ENCODE data around the gene LPAR1. TPM values are rescaled to one million over a fixed set of nuclear protein-coding genes. Genes with fewer than 3 reads are reported as not detected.

LPAR1 gene
- total and polyA plus RNA-seq, 9 of the 15 experiments (the other 6 are each of a cell fraction or from before 2014, with no cell fraction given), result 0.13 TPM; not detected in 8

DNA sequence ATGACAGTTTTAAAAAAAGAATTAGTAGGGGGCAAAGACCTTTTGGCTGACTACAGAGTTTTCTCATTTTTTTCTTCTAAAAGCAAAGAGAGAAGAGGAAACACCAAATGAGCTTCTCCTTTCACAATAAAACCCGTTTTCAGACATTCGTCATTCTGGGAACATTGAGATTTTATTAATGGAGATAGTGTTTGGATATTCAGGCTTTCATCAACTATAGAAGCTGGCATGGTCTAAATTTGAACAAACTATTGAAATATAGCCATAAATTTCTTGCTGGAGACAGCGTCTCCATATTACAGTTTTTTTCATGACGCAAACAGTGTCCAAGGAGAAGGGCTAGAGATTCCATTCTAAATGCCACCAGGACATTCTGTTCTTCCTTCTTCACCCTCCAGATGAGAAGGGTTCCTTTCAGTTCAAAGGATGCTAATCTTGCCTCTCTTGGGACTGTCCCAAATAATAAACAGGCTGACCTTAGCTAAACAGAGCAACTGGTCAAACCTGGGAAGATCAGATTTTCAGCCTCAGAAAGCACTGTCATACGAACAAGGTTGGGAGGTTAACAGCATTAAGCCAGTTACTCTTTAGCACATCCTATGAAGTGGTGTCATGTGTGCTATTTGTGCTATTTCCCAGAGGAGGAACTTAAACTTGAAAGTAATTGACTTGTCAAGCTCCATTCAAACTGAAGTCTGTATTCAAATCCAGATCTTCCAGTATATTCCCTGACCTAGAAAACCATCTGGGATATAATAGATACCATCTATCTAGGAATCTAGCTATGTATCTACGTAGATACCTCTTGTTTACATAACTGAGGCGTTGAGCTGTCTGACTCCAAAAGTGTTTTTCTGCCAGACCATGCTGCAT lies 125.6 kb downstream of the LPAR1 start:
- no peak for FAIRE-seq
- ChIA-PET CTCF (ENCODE audit: low intra/inter-chr PET ratio) (no interaction called here), POLR2A (no interaction called here)
- H3K79me2 ChIP-seq (ENCODE audit: control insufficient read depth, insufficient read depth, low read length), result no peaks in the 10 kb centered on the region
- no peaks in the 10 kb centered on the region for H4K20me1 ChIP-seq (replicated peaks; ENCODE audit: control insufficient read depth, insufficient read depth, low read length)
- H3K27ac ChIP-seq (ENCODE audit: extremely low read depth, low read depth, low read length), result no peak overlapping the region
- TF ChIP-seq ETV6 (IDR thresholded peaks at IDR 0.05; ENCODE audit: borderline replicate concordance in 1 of 2, low read depth in 2 of 2, low read length in 1 of 2) (no peak), ETV6 (CRISPR knock-in tag; IDR thresholded peaks at IDR 0.05; ENCODE audit: borderline replicate concordance) (no peak), ELF2 (CRISPR knock-in tag; IDR thresholded peaks at IDR 0.05) (no peak)
- H2AFZ ChIP-seq (ENCODE audit: low read depth, low read length), result no peak overlapping the region
- no TSS peak for BruUV-seq (replicated peaks)
- H3K27me3 ChIP-seq (ENCODE audit: control insufficient read depth in 2 of 2, insufficient read depth in 2 of 2, low read length in 2 of 2), result no peaks in the 10 kb centered on the region
- in situ Hi-C loops (cut with MboI) (no loop called here), intact Hi-C loops (cut with micrococcal nuclease) (no loop called here)
- DNase-seq (ENCODE audit: extremely low read depth in 1 of 4, low spot score in 3 of 4), result no peak
- 2% methylated on average over 7 of the region's 7 CpGs for WGBS (ENCODE audit: insufficient coverage, low coverage, missing lambda C conversion rate)
- ATAC-seq, result no peak
- H3K4me1 ChIP-seq (replicated peaks in 1 of 2; ENCODE audit: control insufficient read depth in 2 of 2, insufficient read depth in 2 of 2, low read length in 2 of 2), result no peaks in the 10 kb centered on the region
- no peaks in the 10 kb centered on the region for H3K36me3 ChIP-seq (ENCODE audit: control insufficient read depth, insufficient read depth, low read length)
- H3K9ac ChIP-seq (ENCODE audit: insufficient read depth in 1 of 2, low read depth in 2 of 2, low read length in 2 of 2), result no peak overlapping the region
- no peak overlapping the region for H3K4me2 ChIP-seq (ENCODE audit: insufficient read depth, low read length)
- no peaks in the 10 kb centered on the region for H3K9me3 ChIP-seq (replicated peaks; ENCODE audit: control insufficient read depth, insufficient read depth, low read depth, low read length)
- no peak overlapping the region for H3K4me3 ChIP-seq
- no peaks in the 10 kb centered on the region for H3K9me1 ChIP-seq (ENCODE audit: control insufficient read depth, insufficient read depth, low read length)

DNA sequence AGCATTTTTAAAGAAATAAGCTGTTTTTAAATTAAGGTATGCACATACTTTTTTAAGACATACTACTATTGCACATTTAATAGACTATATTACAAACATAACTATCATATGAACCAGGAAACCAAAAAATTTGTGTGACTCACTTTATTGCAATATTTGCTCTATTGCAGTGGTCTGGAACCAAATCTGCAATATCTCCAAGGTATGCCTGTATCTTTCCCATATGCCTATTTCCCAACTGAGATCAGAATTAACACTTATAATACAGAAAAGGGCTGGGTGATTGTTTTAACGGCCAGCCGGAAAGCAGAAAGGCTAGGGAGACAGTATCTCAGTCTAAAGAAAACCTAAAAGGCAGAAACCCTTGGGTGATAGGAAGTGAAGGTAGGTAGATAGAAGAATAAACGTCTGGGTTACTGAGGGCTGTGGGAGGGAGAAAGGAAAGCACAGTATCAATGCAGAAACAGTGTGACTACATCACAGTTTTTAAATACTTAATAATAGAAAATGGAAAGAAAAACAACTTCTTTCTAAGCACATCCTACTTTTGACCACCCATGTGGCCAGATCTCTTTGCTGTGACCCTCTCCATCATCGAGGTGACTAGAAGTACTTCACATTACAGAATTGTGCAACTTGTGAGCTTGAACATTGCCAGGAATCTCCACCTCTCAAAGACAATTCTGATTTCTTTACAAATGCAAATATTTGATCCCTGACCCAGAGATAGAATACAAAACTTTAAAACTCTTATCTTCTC lies 126.4 kb downstream of the LPAR1 start:
- no peaks in the 10 kb centered on the region for H3K9me3 ChIP-seq (replicated peaks; ENCODE audit: control insufficient read depth, insufficient read depth, low read depth, low read length)
- FAIRE-seq (no peak), ATAC-seq (no peak), DNase-seq (ENCODE audit: extremely low read depth in 1 of 4, low spot score in 3 of 4) (no peak)
- H3K4me3 ChIP-seq, result no peak overlapping the region
- in situ Hi-C loops (cut with MboI), result no loop called here
- H3K9me1 ChIP-seq (ENCODE audit: control insufficient read depth, insufficient read depth, low read length), result no peaks in the 10 kb centered on the region
- no peak overlapping the region for H3K27ac ChIP-seq (ENCODE audit: extremely low read depth, low read depth, low read length)
- H3K79me2 ChIP-seq (ENCODE audit: control insufficient read depth, insufficient read depth, low read length), result no peaks in the 10 kb centered on the region
- H4K20me1 ChIP-seq (replicated peaks; ENCODE audit: control insufficient read depth, insufficient read depth, low read length), result no peaks in the 10 kb centered on the region
- no peaks in the 10 kb centered on the region for H3K27me3 ChIP-seq (ENCODE audit: control insufficient read depth in 2 of 2, insufficient read depth in 2 of 2, low read length in 2 of 2)
- no peak overlapping the region for H2AFZ ChIP-seq (ENCODE audit: low read depth, low read length)
- H3K4me1 ChIP-seq (replicated peaks in 1 of 2; ENCODE audit: control insufficient read depth in 2 of 2, insufficient read depth in 2 of 2, low read length in 2 of 2), result no peaks in the 10 kb centered on the region
- intact Hi-C loops (cut with micrococcal nuclease), result no loop called here
- no peak overlapping the region for H3K9ac ChIP-seq (ENCODE audit: insufficient read depth in 1 of 2, low read depth in 2 of 2, low read length in 2 of 2)
- no peak for TF ChIP-seq MXI1 (IDR thresholded peaks at IDR 0.05; ENCODE audit: low read depth, low read length)
- CTCF ChIA-PET (ENCODE audit: low intra/inter-chr PET ratio), result no interaction called here
- no peaks in the 10 kb centered on the region for H3K36me3 ChIP-seq (ENCODE audit: control insufficient read depth, insufficient read depth, low read length)
- POLR2A ChIA-PET, result no interaction called here
- 0% methylated on average over 4 of the region's 4 CpGs for WGBS (ENCODE audit: insufficient coverage, low coverage, missing lambda C conversion rate)
- BruUV-seq (replicated peaks), result no TSS peak
- no peak overlapping the region for H3K4me2 ChIP-seq (ENCODE audit: insufficient read depth, low read length)

All from K562 (cell line).